ENCODE measurements around the gene CCDC149. TPM values are rescaled to one million over a fixed set of nuclear protein-coding genes. Genes with fewer than 3 reads are reported as not detected.

The CCDC149 gene
- total and polyA plus RNA-seq, 2 of the 4 experiments (the other 2 are of a cell fraction) = 6.7 to 7.0 TPM

- Histone ChIP-seq H4K20me1 (ENCODE audit: insufficient read depth, low read length) (no peaks in the 10 kb centered on the region), H2BK5ac (ENCODE audit: low read depth, low read length, poor library complexity, severe bottlenecking) (no peak overlapping the region), H3K18ac (ENCODE audit: low read depth, low read length) (no peak overlapping the region), H3K4me2 (ENCODE audit: low read depth, low read length) (no peak overlapping the region), H2BK120ac (ENCODE audit: low read depth, low read length) (no peak overlapping the region), H3K14ac (replicated peaks; ENCODE audit: low read depth, low read length) (no peak overlapping the region), H2AK9ac (replicated peaks; ENCODE audit: low read depth, low read length, poor library complexity) (no peak overlapping the region), H3K9me3 (ENCODE audit: control insufficient read depth, insufficient read depth, low read length) (peaks cover 9% of the 10 kb centered on the region), H3K36me3 (ENCODE audit: control insufficient read depth, insufficient read depth, low read length) (no peaks in the 10 kb centered on the region), H2AFZ (replicated peaks; ENCODE audit: low read length, poor library complexity) (no peak overlapping the region), H3K27ac (ENCODE audit: insufficient read depth, low read length) (no peak overlapping the region), H3K4me1 (ENCODE audit: control insufficient read depth, insufficient read depth, low read length) (no peaks in the 10 kb centered on the region), H3K9me1 (ENCODE audit: insufficient read depth, low read length) (no peaks in the 10 kb centered on the region), H3K4me3 (ENCODE audit: insufficient read depth, low read depth, low read length) (no peak overlapping the region), H3K27me3 (ENCODE audit: control insufficient read depth, insufficient read depth, low read length) (peaks cover 20% of the 10 kb centered on the region), H2BK15ac (ENCODE audit: low read depth, low read length) (no peak overlapping the region), H3K4ac (ENCODE audit: low read depth, low read length) (no peak overlapping the region), H3K9ac (ENCODE audit: low read depth, low read length) (no peak overlapping the region), H2AK5ac (ENCODE audit: low read depth, low read length) (no peak overlapping the region), H4K91ac (ENCODE audit: insufficient read depth, low read depth, low read length) (no peak overlapping the region), H4K8ac (ENCODE audit: low read depth in 2 of 2, low read length in 2 of 2) (no peak overlapping the region), H2BK20ac (ENCODE audit: low read depth, low read length) (no peak overlapping the region), H3K56ac (ENCODE audit: extremely low read depth, insufficient read depth, low read length) (no peak overlapping the region), H4K5ac (ENCODE audit: low read depth, low read length) (no peak overlapping the region), H3K23ac (ENCODE audit: low read depth, low read length) (no peak overlapping the region), H3K79me1 (ENCODE audit: low read depth in 1 of 2, low read length in 2 of 2) (no peaks in the 10 kb centered on the region)
- intact Hi-C loops (cut with micrococcal nuclease) (no loop called here), in situ Hi-C loops (cut with MboI; ENCODE audit: low sequenced_read_pairs) (no loop called here), dilution Hi-C loops (cut with HindIII; ENCODE audit: low sequenced_read_pairs, unreplicated experiment) (no loop called here)
- WGBS, 2 experiments (ENCODE audit: extremely low coverage in 2 of 2, insufficient read length in 1 of 2) = no CpG with 5 or more reads among the region's 1 CpG
- no peak for ATAC-seq (ENCODE audit: low read depth)
- ChIA-PET CTCF (interaction anchor here (0.6 kb wide), 1 partner anchor 77 kb away, joined by 6 read pairs; no protein-coding TSS in a partner anchor), POLR2A (ENCODE audit: unreplicated experiment) (no interaction called here)
- TF ChIP-seq RCOR1 (IDR thresholded peaks at IDR 0.05; ENCODE audit: insufficient replicate concordance, low read length) (no peak), CEBPB (IDR thresholded peaks at IDR 0.05; ENCODE audit: low read depth, low read length) (peak; percentile 30; the same call in 1 of the 2 replicates)
- BruUV-seq (replicated peaks) = no TSS peak
- DNase-seq = no peak
Observed at GRCh38 chr4:24930151-24930550, 17.3 kb upstream of the CCDC149 start.

All from IMR-90 (cell line).